NCI-H2171 (cell line): ENCODE data around the gene CST11.

ENCODE experiments used
- DNase-seq: peaks from one replicate; lab custom pipeline; 2025; lab: John Stamatoyannopoulos, UW

The CST11 gene

GRCh38 chr20:23453549-23454543 lies 1.2 kb upstream of the CST11 start:
- DNase-seq = no peak

DNA sequence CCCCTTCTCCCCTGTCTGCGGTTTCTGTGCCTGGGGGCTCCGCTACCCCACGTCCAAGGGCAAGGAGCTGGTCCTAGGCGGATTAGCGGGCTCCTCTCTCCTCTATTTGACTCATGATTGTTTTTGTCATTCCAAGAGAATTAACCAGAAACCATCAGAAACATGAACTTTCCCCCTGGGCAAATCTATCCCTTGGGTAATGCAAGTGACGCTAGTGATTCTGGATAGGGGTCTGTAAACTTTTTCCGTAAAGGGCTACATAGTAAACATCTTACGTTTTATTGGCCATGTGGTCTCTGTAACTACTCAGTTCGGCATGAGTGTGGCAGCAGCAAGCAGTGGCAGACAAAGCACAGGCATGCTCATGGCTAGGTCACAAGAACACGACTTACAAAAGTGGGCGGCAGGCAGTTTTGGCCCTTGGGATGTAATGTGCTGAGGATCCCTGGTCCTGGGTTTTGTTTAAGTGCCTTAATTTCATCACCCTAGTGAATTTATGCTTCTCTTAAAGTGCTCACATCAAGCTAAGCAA lies 654 bp downstream of the CST11 start:
- DNase-seq = no peak

DNA sequence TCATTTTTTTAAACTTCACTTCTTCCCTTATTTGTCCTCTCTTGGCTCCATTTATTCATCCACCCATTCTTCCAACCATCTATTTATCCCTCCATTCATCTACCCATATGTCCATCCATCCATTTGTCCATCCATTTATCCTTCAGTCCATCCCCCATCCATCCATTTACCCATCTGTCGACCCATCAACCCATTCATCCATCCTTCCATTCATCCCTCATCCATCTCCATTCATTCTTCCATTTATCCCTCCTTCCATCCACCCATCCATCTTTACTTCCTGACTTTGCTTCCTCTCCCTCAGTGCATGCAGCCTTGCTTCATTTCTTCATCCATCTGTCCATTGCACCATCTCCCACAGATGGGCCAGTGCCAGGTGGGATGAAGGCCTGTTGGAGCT lies 1.8 kb downstream of the CST11 start:
- no peak for DNase-seq

- DNase-seq = no peak
Observed at GRCh38 chr20:23449421-23449820, 3.3 kb downstream of the CST11 start.

- DNase-seq = no peak
Observed at GRCh38 chr20:23448167-23448566, 4.5 kb downstream of the CST11 start.

- DNase-seq = no peak
Observed at GRCh38 chr20:23446505-23446904, 6.2 kb downstream of the CST11 start.

DNA sequence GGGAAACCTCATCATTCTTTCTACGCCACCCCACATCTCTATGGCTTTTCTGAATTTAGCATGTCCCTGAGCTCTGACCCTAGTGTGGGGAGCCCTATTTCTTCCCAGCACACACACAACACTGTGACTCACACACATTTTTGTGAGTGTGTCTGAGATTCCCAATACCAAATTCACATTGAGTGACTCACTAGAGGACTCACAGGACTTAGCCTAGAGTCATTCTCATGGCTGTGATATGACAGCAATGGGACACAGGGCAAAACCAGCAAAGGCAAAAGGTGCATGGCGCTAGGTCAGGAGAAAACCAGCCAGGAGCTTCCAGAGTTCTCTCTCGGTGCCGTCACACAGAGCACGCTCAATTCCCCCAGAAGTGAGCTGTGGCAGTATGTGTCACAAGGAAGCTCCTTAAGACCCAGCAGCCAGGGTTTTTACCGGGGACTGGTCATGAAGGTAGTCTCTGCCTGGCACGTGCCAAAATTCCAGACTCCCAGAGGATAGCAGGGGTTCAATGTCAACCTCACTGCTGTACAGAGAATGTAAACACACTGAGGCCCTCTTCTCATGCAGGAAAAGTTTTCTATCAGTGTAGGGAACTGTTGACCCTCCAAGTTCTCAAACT lies 7.0 kb downstream of the CST11 start:
- DNase-seq = no peak

- no peak for DNase-seq
Observed at GRCh38 chr20:23444859-23445258, 7.8 kb downstream of the CST11 start.

DNA sequence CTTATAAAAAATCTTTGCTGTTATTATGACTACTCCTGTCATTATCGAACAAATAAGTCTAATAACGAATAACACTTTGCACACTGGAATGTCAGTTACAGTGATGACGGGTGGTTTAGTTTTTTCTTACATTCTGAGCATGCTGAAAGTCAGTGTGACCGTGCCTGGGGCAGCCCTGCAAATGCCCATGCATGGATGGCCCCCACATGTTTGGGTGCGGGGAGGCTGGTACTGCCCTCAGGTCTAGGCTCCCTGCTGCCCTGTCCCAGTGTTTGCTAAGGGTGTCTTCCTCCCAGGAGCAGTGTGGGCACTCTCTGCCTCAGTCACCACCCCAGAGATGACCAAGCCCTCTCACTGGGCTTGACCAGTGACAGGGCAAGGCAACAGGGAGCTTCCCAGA lies 10.2 kb downstream of the CST11 start:
- DNase-seq = no peak

- peak; percentile 54 for DNase-seq
Observed at GRCh38 chr20:23441850-23442313, 10.8 kb downstream of the CST11 start.

DNA sequence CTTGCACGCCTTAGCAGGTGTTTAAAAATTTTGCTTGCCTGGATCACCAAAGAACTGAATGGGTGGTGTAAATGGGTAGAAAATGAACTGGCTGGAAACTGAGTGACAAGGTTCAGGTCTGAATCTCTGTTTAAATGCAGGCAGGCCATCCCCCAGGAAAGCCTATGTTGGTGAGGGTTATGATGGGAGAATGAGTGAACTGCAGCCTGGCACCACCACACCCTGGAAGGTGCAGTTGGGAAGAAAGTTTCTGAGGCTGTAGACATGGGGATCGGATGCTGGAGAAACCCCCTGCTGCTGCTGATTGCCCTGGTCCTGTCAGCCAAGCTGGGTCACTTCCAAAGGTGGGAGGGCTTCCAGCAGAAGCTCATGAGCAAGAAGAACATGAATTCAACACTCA lies 12.7 kb downstream of the CST11 start:
- no peak for DNase-seq

- no peak for DNase-seq
Observed at GRCh38 chr20:23438661-23439060, 14.0 kb downstream of the CST11 start.

DNA sequence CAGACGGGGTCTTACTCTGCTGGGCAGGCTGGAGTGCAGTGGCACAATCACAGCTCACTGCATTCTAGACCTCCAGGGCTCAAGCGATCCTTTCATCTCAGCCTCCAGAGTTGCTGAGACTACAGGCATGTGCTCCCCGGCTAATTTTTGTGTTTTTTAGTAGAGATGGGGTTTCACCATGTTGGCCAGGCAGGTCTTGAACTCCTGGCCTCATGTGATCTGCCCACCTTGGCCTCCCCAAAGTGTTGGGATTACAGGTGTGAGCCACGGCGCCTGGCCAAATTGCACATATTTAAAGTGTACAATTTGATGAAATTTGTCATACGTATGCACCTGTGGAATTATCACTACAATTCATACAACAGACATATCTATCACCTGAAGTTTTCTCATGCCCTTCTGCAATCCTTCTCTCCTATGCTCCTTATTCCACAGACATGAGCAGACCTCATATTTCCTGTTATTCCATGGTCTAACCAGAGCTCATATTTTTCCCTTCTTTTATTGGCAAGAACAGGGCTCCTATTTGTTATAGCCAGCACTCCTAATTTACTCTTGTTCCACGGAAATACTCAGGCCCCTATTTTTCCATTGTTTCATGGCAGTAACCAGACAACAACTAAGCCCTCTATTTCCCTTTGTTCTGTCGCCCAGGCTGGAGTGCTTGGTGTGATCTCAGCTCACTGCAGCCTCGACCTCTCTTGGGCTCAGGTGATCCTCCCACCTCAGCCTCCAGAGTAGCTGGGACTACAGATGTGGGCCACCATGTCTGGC lies 15.4 kb downstream of the CST11 start:
- no peak for DNase-seq

GRCh38 chr20:23436681-23437080 lies 16.0 kb downstream of the CST11 start:
- DNase-seq = no peak

DNA sequence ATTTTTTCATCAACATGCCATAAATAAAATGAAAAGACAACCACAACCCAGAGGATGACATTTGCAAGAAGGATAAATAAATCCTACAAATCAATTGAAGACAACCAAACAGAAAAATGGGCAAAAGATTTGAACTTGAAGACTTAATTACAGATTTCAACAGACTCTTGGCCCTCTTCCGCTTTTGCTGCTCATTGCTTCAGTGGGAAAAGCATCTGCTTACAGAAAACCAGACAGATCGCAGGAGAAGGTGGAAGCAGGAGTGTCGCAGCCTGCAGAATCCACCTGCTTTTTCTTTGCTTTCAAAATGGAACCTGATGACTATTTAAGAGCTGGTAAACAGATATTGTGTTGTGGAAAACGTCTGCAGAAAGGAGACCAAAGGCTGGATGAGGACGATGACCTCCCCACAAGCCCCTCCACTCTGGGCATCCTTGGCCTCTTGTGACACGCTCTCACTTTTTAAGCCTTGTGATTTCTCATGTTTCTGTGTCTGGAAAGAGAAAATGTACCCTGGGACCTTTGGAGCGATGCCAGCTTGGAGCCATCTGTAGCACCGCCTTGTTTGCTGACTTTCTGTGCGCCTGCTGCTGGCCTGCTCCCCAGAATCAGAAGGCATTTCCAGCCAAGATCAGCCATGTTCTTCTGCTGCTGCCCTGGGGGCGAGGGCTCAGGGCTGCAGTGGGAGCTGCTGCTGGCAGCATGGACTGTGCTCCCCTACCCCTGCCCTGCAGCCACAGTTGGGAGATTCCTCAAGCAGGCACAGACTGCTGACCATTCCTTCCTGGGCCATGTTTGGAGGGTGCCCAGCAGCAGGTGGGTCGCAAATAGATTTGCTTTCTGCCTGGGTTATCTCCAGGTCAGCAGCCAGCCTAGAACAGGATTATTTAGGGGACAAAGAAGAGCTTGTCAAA lies 16.8 kb downstream of the CST11 start:
- DNase-seq = peak; percentile 50

DNA sequence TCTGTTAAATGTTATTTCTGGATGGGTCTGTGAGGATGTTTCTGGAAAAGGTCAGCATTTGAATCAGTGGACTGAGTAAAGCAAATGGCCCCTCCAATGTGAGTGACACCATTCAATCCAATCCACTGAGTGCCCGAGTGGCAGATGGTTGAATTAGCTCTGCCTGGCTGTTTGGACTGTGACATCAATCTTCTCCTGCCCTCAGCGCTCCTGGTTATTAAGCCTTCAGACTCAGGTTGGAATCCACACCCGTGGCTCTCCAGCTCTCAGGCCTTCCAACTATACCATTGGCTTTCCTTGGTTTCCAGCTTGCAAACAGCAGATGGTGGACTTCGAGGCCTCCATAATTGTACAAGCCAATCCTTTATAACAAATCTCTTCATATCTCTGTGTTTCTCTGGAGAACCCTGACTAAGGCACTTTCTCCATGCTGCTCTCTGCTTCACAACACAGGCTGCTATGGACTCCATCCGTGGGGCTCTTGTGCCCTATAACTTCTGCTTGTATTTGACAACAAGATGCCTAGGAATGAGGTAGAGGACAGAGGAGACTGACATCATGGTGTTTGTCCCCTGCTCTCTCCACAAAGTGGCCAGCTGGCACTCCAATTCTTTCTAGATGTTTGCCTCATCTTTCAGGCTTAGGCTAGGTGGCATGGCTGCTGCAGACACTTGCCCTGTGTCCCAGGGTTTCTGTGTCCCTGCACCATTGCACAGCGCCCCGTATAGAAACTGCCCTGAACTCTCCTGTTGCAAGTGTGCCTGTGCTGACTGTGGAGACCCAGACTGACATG lies 18.0 kb downstream of the CST11 start:
- no peak for DNase-seq

GRCh38 chr20:23433628-23434027 lies 19.0 kb downstream of the CST11 start:
- DNase-seq = no peak

DNA sequence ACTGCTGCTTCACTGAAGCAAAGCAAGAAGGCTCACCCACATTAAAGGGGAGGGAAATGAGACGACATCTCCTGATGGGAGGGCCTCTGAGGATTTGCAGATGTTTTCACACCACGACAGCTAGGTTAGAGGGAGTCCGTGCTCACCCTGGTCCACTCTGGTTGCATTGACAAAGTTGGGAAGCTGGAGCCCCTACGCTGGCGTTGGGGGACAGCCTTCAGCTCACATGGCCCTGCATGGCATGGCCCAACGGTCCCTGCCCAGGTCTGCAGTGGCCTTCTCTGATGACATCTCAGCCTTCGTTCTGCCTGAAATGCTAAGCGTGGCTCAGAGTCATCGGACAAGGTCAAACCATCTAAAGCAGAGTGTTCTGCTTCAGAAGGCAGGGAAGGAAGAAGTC lies 27.5 kb downstream of the CST11 start:
- no peak for DNase-seq

DNA sequence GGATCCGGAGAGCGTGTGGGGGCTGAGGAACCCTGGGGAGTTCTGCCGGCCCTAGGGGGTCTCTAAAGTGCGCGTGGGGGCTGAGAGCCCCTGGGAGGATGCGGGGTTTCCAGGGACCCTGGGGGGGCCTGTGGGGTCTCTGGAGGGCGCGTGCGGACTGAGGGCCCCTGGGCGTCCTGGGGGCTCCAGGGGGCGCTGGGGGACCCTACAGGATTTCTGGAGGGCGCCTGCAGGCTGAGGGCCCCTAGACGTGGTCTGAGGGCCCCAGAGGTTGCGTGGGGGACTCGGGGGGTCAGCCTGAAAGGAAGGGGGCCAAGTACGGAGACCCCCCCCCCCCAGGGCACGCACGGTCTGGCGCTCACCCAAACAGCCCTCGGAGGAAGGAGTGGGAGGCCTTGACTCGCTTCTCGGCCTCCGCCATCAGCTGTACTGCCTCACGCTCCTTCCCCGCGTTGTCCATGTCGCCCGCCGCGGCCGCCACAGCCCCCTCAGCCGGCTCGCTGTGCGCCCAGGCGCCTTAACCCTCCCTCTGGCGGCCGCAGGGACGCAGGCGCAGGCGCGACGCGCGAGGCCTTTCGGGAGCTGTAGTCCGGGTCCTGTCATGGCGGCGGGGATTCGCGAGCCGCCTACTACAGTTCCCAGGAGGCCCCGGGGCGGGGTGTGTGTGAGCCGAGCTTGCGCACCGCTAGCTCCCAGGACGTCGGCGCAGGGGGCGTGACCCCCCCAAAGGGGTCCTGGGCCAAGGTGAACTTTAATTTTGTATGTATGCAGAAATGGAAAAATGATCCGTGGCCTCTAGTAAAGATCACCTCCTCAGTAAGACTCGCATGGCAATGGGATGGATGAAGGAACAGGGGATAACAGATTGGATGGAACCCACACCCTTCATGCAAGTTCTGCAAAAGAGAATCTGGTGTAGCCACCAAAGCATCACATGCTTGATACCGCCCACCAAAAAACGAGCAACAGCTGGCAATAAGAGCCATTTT lies 31.4 kb downstream of the CST11 start, which contains the start of gene NAPB:
Gene NAPB, minus strand, starts transcription at position 546 of the 989 bp plus-strand sequence. Its CDS starts 86 bp downstream, at position 460.
- DNase-seq = peak; percentile 96
